ENCODE results near the gene TCHH. TPM values are rescaled to one million over a fixed set of nuclear protein-coding genes. Genes with fewer than 3 reads are reported as not detected.

TCHH gene
- total and polyA plus RNA-seq, 3 donors from 2014 or later = 0.53 to 2.9 (median 2.2) TPM

- Histone ChIP-seq H3K27ac (no peak overlapping the region), H3K4me1 (no peaks in the 10 kb centered on the region), H3K4me3 (no peak overlapping the region), H3K27me3 (no peaks in the 10 kb centered on the region), H3K36me3 (ENCODE audit: low read depth, missing control alignments) (no peaks in the 10 kb centered on the region), H3K9me3 (no peaks in the 10 kb centered on the region)
- no peak for DNase-seq
- TF ChIP-seq POLR2A (IDR thresholded peaks at IDR 0.05) = no peak
- TF ChIP-seq CTCF (IDR thresholded peaks at IDR 0.05) = no peak
- intact Hi-C loops (cut with DNase I; ENCODE audit: low total_unique reads) = no loop called here
Observed at GRCh38 chr1:152130186-152130585, 14.9 kb upstream of the TCHH start.

GRCh38 chr1:152127673-152128072 is 12.4 kb upstream of the TCHH start:
- TF ChIP-seq CTCF (IDR thresholded peaks at IDR 0.05) (no peak), POLR2A (IDR thresholded peaks at IDR 0.05) (no peak)
- H3K4me3 ChIP-seq = no peak overlapping the region
- H3K27ac ChIP-seq = no peak overlapping the region
- no peaks in the 10 kb centered on the region for H3K9me3 ChIP-seq
- no peaks in the 10 kb centered on the region for H3K36me3 ChIP-seq (ENCODE audit: low read depth, missing control alignments)
- no peak for DNase-seq
- intact Hi-C loops (cut with DNase I; ENCODE audit: low total_unique reads) = no loop called here
- H3K4me1 ChIP-seq = no peaks in the 10 kb centered on the region
- no peaks in the 10 kb centered on the region for H3K27me3 ChIP-seq

- intact Hi-C loops (cut with DNase I; ENCODE audit: low total_unique reads) = no loop called here
- H3K4me3 ChIP-seq = no peak overlapping the region
- 78 to 81% methylated on average over 6 of the region's 6 CpGs for WGBS, 2 donors
- no peak for TF ChIP-seq CTCF (IDR thresholded peaks at IDR 0.05)
- TF ChIP-seq POLR2A (IDR thresholded peaks at IDR 0.05) = no peak
- H3K4me1 ChIP-seq = no peaks in the 10 kb centered on the region
- H3K27me3 ChIP-seq = no peaks in the 10 kb centered on the region
- H3K36me3 ChIP-seq (ENCODE audit: low read depth, missing control alignments) = no peaks in the 10 kb centered on the region
- no peak overlapping the region for H3K27ac ChIP-seq
- no peak for DNase-seq
- H3K9me3 ChIP-seq = no peaks in the 10 kb centered on the region
Observed at GRCh38 chr1:152125834-152126443, 10.7 kb upstream of the TCHH start.

GRCh38 chr1:152118915-152119314 is 3.7 kb upstream of the TCHH start:
- Histone ChIP-seq H3K27me3 (no peaks in the 10 kb centered on the region), H3K36me3 (ENCODE audit: low read depth, missing control alignments) (no peaks in the 10 kb centered on the region), H3K4me1 (no peaks in the 10 kb centered on the region), H3K4me3 (no peak overlapping the region), H3K27ac (no peak overlapping the region), H3K9me3 (no peaks in the 10 kb centered on the region)
- 96 to 100% methylated on average over 1 of the region's 1 CpG for WGBS, 2 donors
- DNase-seq = no peak
- TF ChIP-seq CTCF (IDR thresholded peaks at IDR 0.05) (no peak), POLR2A (IDR thresholded peaks at IDR 0.05) (no peak)
- intact Hi-C loops (cut with DNase I; ENCODE audit: low total_unique reads) = no loop called here

GRCh38 chr1:152112885-152113432 is 2.3 kb downstream of the TCHH start:
- no peak for DNase-seq
- no peaks in the 10 kb centered on the region for H3K36me3 ChIP-seq (ENCODE audit: low read depth, missing control alignments)
- intact Hi-C loops (cut with DNase I; ENCODE audit: low total_unique reads) = no loop called here
- H3K27ac ChIP-seq = no peak overlapping the region
- H3K4me1 ChIP-seq = peaks cover 11% of the 10 kb centered on the region
- TF ChIP-seq CTCF (IDR thresholded peaks at IDR 0.05) (no peak), POLR2A (IDR thresholded peaks at IDR 0.05) (no peak)
- H3K9me3 ChIP-seq = no peaks in the 10 kb centered on the region
- H3K4me3 ChIP-seq = peak overlapping the region in 1 of 2 donors; percentile 53
- H3K27me3 ChIP-seq = no peaks in the 10 kb centered on the region
- 15 to 18% methylated on average over 13 of the region's 13 CpGs for WGBS, 2 donors
